HepG2 (cell line): Measurements from ENCODE around the gene CD4. TPM values are rescaled to one million over a fixed set of nuclear protein-coding genes. Genes with fewer than 3 reads are reported as not detected.

ENCODE experiments used
- ATRX ChIP-seq: sonication (generic); formaldehyde crosslinking; IDR thresholded peaks from 2 replicates; pipeline ENCODE4 v1.4.0; 2020; ENCODE audit warnings: missing genetic modification reagents, borderline replicate concordance
- CENPT ChIP-seq: sonication (generic); formaldehyde crosslinking; IDR thresholded peaks from 2 replicates; pipeline ENCODE4 v1.8.0; 2022; ENCODE audit warnings: low read depth, mild to moderate bottlenecking, moderate library complexity, missing genetic modification reagents
- ESRRA ChIP-seq: sonication (generic); formaldehyde crosslinking; IDR thresholded peaks from 2 replicates; pipeline ENCODE4 v1.5.1; 2020; ENCODE audit warnings: mild to moderate bottlenecking, low read depth, missing genetic modification reagents
- EZH2 ChIP-seq: conservative IDR thresholded peaks from 2 replicates; pipeline ENCODE4 v1.6.1; 2012; ENCODE audit warnings: mild to moderate bottlenecking, low read depth, low read length, moderate library complexity
- HIVEP1 ChIP-seq: sonication (generic); formaldehyde crosslinking; IDR thresholded peaks from 2 replicates; pipeline ENCODE4 v1.4.0; 2020; ENCODE audit warnings: mild to moderate bottlenecking, missing genetic modification reagents
- KLF13 ChIP-seq: sonication (generic); formaldehyde crosslinking; IDR thresholded peaks from 2 replicates; pipeline ENCODE4 v1.4.0; 2020; ENCODE audit warnings: mild to moderate bottlenecking, missing genetic modification reagents
- RAD21 ChIP-seq: fragments of 450-650 bp; formaldehyde crosslinking; IDR thresholded peaks from 2 replicates; pipeline ENCODE4 v1.5.0; 2020; ENCODE audit warnings: mild to moderate bottlenecking
- SNAPC2 ChIP-seq: sonication (generic); formaldehyde crosslinking; IDR thresholded peaks from 2 replicates; pipeline ENCODE4 v1.8.1; 2022; ENCODE audit warnings: mild to moderate bottlenecking, missing genetic modification reagents
- SRF ChIP-seq: IDR thresholded peaks from 2 replicates; pipeline ENCODE4 v1.6.1; 2011; ENCODE audit warnings: mild to moderate bottlenecking, low read depth, low read length, moderate library complexity
- ZZZ3 ChIP-seq: sonication (generic); formaldehyde crosslinking; IDR thresholded peaks from 2 replicates; pipeline ENCODE4 v1.4.0; 2020; ENCODE audit warnings: missing genetic modification reagents, mild to moderate bottlenecking, borderline replicate concordance
- polyA plus RNA-seq, 8 experiments: library from polyadenylated mRNA; depleted of rRNA in 3 of 8; stranded (reverse) in 7 of 8; unstranded in 1 of 8; fragments of >200 nt; fragmentation: Illumina TruSeq in 4 of 8; extraction: Trizol in 4 of 8; gene quantifications; 2 replicates each; pipeline versions ENCODE4 v1.2.1 to v1.2.3, GENCODE V29; 2011 to 2016; ENCODE audit warnings: low read depth in 4 of 8, missing spikeins in 1 of 8, mixed read lengths in 1 of 8; ENCODE audit not compliant: insufficient read depth in 1 of 8
- total RNA-seq, 5 experiments: library from RNA; depleted of rRNA; stranded (reverse); fragments of >200 nt; fragmentation: Illumina TruSeq; extraction: Trizol; gene quantifications; 2 replicates each; pipeline ENCODE4 v1.2.3, GENCODE V29; 2016; ENCODE audit warnings: low read depth in 1 of 5
- TF ChIP-seq, protein P1 (sequence below): sonication (generic); formaldehyde crosslinking; IDR thresholded peaks from 2 replicates; pipeline ENCODE4 v1.4.0; 2020; ENCODE audit warnings: mild to moderate bottlenecking, missing genetic modification reagents
- TF ChIP-seq, protein P2 (sequence below): sonication (generic); formaldehyde crosslinking; IDR thresholded peaks from 2 replicates; pipeline ENCODE4 v1.5.1; 2020; ENCODE audit warnings: mild to moderate bottlenecking, missing genetic modification reagents, moderate library complexity
- TF ChIP-seq, protein P3 (sequence below): sonication (generic); formaldehyde crosslinking; IDR thresholded peaks from 2 replicates; pipeline ENCODE4 v1.5.1; 2020; ENCODE audit warnings: mild to moderate bottlenecking, missing genetic modification reagents, borderline replicate concordance
- TF ChIP-seq, protein P4 (sequence below): sonication (generic); formaldehyde crosslinking; IDR thresholded peaks from 2 replicates; pipeline ENCODE4 v1.8.0; 2022; ENCODE audit warnings: mild to moderate bottlenecking, missing genetic modification reagents, borderline replicate concordance
- TF ChIP-seq, protein P5 (sequence below): IDR thresholded peaks from 2 replicates; pipeline ENCODE4 v1.6.1; 2016

Gene CD4
- total and polyA plus RNA-seq, 2 of the 13 experiments (the other 11 are each of a cell fraction or from before 2014, with no cell fraction given): 0.07 to 0.95 TPM

DNA sequence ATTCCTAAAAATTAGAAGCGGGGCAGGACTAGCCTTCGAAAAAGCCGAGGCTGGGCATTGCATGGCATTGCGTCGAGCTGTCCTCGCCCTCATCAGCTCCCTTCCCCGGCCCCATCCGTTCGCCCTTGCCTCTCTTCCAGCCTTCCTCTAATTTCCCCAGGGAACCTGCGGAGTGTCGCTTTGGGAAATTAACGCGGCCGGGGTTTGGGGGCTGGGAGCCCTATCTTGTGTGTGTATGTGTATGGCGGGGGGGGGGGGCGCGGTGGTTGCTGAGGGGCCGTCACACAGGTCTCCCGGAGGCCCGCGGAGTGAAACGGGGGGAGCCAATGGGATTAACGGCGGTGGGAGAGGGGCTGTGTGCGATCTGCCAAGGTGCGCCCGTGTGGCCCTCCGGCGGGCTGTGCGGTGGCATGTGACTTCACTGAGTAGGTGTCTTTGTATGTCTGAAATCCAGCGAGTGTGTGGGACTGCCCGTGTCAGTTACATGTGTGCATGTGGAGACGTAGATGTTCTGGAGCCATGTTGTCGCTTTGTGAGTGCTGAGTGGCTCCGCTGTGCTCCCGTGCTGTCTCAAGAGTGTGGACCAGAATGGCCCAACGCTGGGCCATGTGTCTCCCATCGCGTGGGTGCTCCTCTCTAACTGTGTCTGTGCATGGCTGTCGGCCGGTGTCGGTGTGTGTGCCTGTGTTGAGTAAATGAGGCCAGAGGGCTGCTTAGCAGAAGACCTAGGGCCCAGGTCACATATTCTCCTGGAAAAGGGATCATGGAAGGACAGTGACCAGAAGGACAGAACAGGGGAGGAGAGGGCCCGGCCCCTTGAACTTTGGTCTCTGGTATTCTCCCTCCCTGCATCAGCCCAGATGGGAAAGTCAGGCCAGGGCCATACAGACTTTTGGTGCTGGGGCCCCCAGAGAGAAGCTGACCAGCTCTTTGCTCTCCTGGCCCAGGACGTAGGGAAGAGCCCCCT is 21.7 kb upstream of the CD4 start (continued):
- TF ChIP-seq, protein P1, sequence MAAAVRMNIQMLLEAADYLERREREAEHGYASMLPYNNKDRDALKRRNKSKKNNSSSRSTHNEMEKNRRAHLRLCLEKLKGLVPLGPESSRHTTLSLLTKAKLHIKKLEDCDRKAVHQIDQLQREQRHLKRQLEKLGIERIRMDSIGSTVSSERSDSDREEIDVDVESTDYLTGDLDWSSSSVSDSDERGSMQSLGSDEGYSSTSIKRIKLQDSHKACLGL: no peak; the same call in 1 of the 2 replicates
- TF ChIP-seq KLF13 (CRISPR knock-in tag): no peak
- no peak for TF ChIP-seq CENPT
- TF ChIP-seq, protein P2, sequence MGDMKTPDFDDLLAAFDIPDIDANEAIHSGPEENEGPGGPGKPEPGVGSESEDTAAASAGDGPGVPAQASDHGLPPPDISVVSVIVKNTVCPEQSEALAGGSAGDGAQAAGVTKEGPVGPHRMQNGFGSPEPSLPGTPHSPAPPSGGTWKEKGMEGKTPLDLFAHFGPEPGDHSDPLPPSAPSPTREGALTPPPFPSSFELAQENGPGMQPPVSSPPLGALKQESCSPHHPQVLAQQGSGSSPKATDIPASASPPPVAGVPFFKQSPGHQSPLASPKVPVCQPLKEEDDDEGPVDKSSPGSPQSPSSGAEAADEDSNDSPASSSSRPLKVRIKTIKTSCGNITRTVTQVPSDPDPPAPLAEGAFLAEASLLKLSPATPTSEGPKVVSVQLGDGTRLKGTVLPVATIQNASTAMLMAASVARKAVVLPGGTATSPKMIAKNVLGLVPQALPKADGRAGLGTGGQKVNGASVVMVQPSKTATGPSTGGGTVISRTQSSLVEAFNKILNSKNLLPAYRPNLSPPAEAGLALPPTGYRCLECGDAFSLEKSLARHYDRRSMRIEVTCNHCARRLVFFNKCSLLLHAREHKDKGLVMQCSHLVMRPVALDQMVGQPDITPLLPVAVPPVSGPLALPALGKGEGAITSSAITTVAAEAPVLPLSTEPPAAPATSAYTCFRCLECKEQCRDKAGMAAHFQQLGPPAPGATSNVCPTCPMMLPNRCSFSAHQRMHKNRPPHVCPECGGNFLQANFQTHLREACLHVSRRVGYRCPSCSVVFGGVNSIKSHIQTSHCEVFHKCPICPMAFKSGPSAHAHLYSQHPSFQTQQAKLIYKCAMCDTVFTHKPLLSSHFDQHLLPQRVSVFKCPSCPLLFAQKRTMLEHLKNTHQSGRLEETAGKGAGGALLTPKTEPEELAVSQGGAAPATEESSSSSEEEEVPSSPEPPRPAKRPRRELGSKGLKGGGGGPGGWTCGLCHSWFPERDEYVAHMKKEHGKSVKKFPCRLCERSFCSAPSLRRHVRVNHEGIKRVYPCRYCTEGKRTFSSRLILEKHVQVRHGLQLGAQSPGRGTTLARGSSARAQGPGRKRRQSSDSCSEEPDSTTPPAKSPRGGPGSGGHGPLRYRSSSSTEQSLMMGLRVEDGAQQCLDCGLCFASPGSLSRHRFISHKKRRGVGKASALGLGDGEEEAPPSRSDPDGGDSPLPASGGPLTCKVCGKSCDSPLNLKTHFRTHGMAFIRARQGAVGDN (CRISPR knock-in tag): peak; percentile 87
- no peak for TF ChIP-seq ZZZ3 (CRISPR knock-in tag)
- TF ChIP-seq HIVEP1: no peak
- TF ChIP-seq, protein P3, sequence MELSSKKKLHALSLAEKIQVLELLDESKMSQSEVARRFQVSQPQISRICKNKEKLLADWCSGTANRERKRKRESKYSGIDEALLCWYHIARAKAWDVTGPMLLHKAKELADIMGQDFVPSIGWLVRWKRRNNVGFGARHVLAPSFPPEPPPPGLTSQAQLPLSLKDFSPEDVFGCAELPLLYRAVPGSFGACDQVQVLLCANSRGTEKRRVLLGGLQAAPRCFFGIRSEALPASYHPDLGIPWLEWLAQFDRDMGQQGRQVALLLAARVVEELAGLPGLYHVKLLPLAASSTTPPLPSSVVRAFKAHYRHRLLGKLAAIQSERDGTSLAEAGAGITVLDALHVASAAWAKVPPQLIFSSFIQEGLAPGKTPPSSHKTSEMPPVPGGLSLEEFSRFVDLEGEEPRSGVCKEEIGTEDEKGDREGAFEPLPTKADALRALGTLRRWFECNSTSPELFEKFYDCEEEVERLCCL (CRISPR knock-in tag): peak; percentile 44; the same call in 1 of the 2 replicates
- TF ChIP-seq, protein P4, sequence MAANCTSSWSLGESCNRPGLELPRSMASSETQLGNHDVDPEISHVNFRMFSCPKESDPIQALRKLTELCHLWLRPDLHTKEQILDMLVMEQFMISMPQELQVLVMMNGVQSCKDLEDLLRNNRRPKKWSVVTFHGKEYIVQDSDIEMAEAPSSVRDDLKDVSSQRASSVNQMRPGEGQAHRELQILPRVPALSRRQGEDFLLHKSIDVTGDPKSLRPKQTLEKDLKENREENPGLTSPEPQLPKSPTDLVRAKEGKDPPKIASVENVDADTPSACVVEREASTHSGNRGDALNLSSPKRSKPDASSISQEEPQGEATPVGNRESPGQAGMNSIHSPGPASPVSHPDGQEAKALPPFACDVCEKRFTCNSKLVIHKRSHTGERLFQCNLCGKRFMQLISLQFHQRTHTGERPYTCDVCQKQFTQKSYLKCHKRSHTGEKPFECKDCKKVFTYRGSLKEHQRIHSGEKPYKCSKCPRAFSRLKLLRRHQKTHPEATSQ (CRISPR knock-in tag): no peak
- TF ChIP-seq, protein P5, sequence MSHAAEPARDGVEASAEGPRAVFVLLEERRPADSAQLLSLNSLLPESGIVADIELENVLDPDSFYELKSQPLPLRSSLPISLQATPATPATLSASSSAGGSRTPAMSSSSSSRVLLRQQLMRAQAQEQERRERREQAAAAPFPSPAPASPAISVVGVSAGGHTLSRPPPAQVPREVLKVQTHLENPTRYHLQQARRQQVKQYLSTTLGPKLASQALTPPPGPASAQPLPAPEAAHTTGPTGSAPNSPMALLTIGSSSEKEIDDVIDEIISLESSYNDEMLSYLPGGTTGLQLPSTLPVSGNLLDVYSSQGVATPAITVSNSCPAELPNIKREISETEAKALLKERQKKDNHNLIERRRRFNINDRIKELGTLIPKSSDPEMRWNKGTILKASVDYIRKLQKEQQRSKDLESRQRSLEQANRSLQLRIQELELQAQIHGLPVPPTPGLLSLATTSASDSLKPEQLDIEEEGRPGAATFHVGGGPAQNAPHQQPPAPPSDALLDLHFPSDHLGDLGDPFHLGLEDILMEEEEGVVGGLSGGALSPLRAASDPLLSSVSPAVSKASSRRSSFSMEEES (CRISPR knock-in tag): no peak; the same call in 1 of the 2 replicates
- no peak for TF ChIP-seq SNAPC2 (CRISPR knock-in tag)
- no peak for TF ChIP-seq EZH2
- peak; percentile 91 for TF ChIP-seq ESRRA (CRISPR knock-in tag)
- TF ChIP-seq RAD21 (CRISPR knock-in tag): no peak; the same call in 1 of the 2 replicates
- TF ChIP-seq SRF: no peak
- no peak for TF ChIP-seq ATRX (CRISPR knock-in tag)
